Keratinocyte (primary cell): ENCODE data around the gene CCL28. TPM values are rescaled to one million over a fixed set of nuclear protein-coding genes. Genes with fewer than 3 reads are reported as not detected.

ENCODE experiments used
- DNase-seq: peaks from one replicate; pipeline ENCODE4 v3.0.0-alpha.2; 2011; ENCODE audit warnings: low read depth, missing footprints, low spot score
- FAIRE-seq: peaks from 2 replicates; lab custom pipeline; 2011; peaks lifted over from hg19 to GRCh38; lab: Jason Lieb, UNC
- H2AFZ ChIP-seq: 2 replicates; pipeline ENCODE4 v1.6.0; 2012; ENCODE audit warnings: low read length, control low read depth, inconsistent platforms; ENCODE audit not compliant: control insufficient read depth
- H3K27ac ChIP-seq: 2 replicates; pipeline ENCODE4 v1.5.1; 2011; ENCODE audit warnings: low read length; ENCODE audit not compliant: control insufficient read depth, insufficient read depth
- H3K27me3 ChIP-seq: 3 replicates; pipeline ENCODE4 v1.6.0; 2011; ENCODE audit warnings: low read length; ENCODE audit not compliant: control insufficient read depth, insufficient read depth; ENCODE audit errors: extremely low read depth
- H3K36me3 ChIP-seq, 2 experiments: 2 replicates in 1 of 2; 3 replicates in 1 of 2; pipeline ENCODE4 v1.5.1; 2011; ENCODE audit warnings: low read length in 2 of 2, mild to moderate bottlenecking in 1 of 2; ENCODE audit not compliant: control insufficient read depth in 2 of 2, insufficient read depth in 2 of 2; ENCODE audit errors: extremely low read depth in 1 of 2
- H3K4me1 ChIP-seq: 3 replicates; pipeline ENCODE4 v1.5.1; 2011; ENCODE audit warnings: low read length; ENCODE audit not compliant: control insufficient read depth, insufficient read depth; ENCODE audit errors: extremely low read depth
- H3K4me2 ChIP-seq: 3 replicates; pipeline ENCODE4 v1.6.0; 2011; ENCODE audit warnings: low read depth, low read length; ENCODE audit not compliant: control insufficient read depth, insufficient read depth; ENCODE audit errors: extremely low read depth
- H3K4me3 ChIP-seq, 3 experiments: fragments of 200-600 bp in 1 of 3; sonication (generic) in 1 of 3; 2 replicates in 2 of 3; 3 replicates in 1 of 3; pipeline ENCODE4 v1.5.1; 2011 to 2016; ENCODE audit warnings: low read length in 3 of 3, mild to moderate bottlenecking in 3 of 3, control low read depth in 2 of 3, inconsistent platforms in 1 of 3, low read depth in 1 of 3, mixed read lengths in 1 of 3, mixed run types in 1 of 3, moderate library complexity in 1 of 3; ENCODE audit not compliant: control insufficient read depth in 2 of 3, insufficient read depth in 2 of 3; ENCODE audit errors: extremely low read depth in 1 of 3
- H3K79me2 ChIP-seq: 2 replicates; pipeline ENCODE4 v1.6.0; 2012; ENCODE audit warnings: low read length; ENCODE audit not compliant: control insufficient read depth, insufficient read depth
- H3K9ac ChIP-seq: 3 replicates; pipeline ENCODE4 v1.6.0; 2011; ENCODE audit warnings: low read length; ENCODE audit not compliant: control insufficient read depth, insufficient read depth; ENCODE audit errors: extremely low read depth
- H3K9me1 ChIP-seq: 3 replicates; pipeline ENCODE4 v1.6.0; 2011; ENCODE audit warnings: low read length; ENCODE audit not compliant: control insufficient read depth, insufficient read depth; ENCODE audit errors: extremely low read depth
- H3K9me3 ChIP-seq: 2 replicates; pipeline ENCODE4 v1.5.1; 2012; ENCODE audit warnings: low read depth, low read length; ENCODE audit not compliant: control insufficient read depth
- H4K20me1 ChIP-seq: 3 replicates; pipeline ENCODE4 v1.6.0; 2011; ENCODE audit warnings: low read length; ENCODE audit not compliant: control insufficient read depth, insufficient read depth; ENCODE audit errors: extremely low read depth
- CTCF ChIP-seq, 3 experiments: IDR thresholded peaks in 1 of 3; conservative IDR thresholded peaks in 1 of 3; optimal IDR thresholded peaks in 1 of 3; 2 replicates in 2 of 3; 3 replicates in 1 of 3; pipeline versions ENCODE3 to v1.5.1; 2011; ENCODE audit warnings: low read length in 3 of 3, mild to moderate bottlenecking in 3 of 3, moderate library complexity in 2 of 3, control low read depth in 1 of 3, inconsistent platforms in 1 of 3; ENCODE audit not compliant: insufficient read depth in 2 of 3; ENCODE audit errors: extremely low read depth in 1 of 3
- EZH2 ChIP-seq: IDR thresholded peaks from one replicate; pipeline ENCODE4 v1.6.1; 2012; ENCODE audit warnings: inconsistent platforms, mild to moderate bottlenecking, low read length, moderate library complexity
- dilution Hi-C: fragments of 300-500 bp; cut with MboI; formaldehyde crosslinking; loops from one replicate; pipeline ENCODE4 v1.7.0; 2020; ENCODE audit warnings: low sequenced_read_pairs; ENCODE audit not compliant: extremely low pct_ligation_motif_present
- polyA plus RNA-seq, 5 experiments: library from polyadenylated mRNA; depleted of rRNA in 3 of 5; stranded (reverse) in 3 of 5; stranded (forward) in 1 of 5; unstranded in 1 of 5; fragments of >200 nt; gene quantifications; 1 replicate in 1 of 5; 2 replicates in 3 of 5; 3 replicates in 1 of 5; pipeline versions ENCODE4 v1.2.1 to v1.2.3, GENCODE V29; 2011 to 2012; ENCODE audit warnings: missing spikeins in 2 of 5, low read depth in 1 of 5, low replicate concordance in 1 of 5

CCL28 gene
- polyA plus RNA-seq, 1 donor (not counting 4 experiments of a cell fraction or from before 2014, with no cell fraction given): 1.9 TPM

- Histone ChIP-seq H3K9ac (no peak overlapping the region), H4K20me1 (no peaks in the 10 kb centered on the region), H3K4me3 (no peak overlapping the region), H3K4me2 (peak overlapping the region; percentile 30), H3K4me1 (peaks cover 22% of the 10 kb centered on the region), H3K9me1 (no peaks in the 10 kb centered on the region), H3K27me3 (no peaks in the 10 kb centered on the region), H3K36me3 (no peaks in the 10 kb centered on the region), H3K27ac (peak overlapping the region; percentile 18), H2AFZ (no peak overlapping the region), H3K79me2 (no peaks in the 10 kb centered on the region), H3K9me3 (no peaks in the 10 kb centered on the region)
- DNase-seq (no peak), FAIRE-seq (peak; percentile 55)
- TF ChIP-seq CTCF (optimal IDR thresholded peaks at IDR 0.05 in 1 of 3, IDR thresholded peaks at IDR 0.05 in 1 of 3, conservative IDR thresholded peaks at IDR 0.05 in 1 of 3; ENCODE audit: extremely low read depth in 1 of 3, insufficient read depth in 2 of 3, low read length in 3 of 3) (no peak), EZH2 (no peak)
- dilution Hi-C loops: no loop called here
These were observed 10.0 kb upstream of the CCL28 start for GRCh38 chr5:43422143-43422542.

GRCh38 chr5:43421450-43422133 lies 9.4 kb upstream of the CCL28 start:
- FAIRE-seq: peak; percentile 39
- H3K4me2 ChIP-seq: peak overlapping the region; percentile 30

More at GRCh38 chr5:43421450-43422133, 9.4 kb upstream of the CCL28 start:
- H3K27me3 ChIP-seq: no peaks in the 10 kb centered on the region
- H3K9ac ChIP-seq: no peak overlapping the region
- H4K20me1 ChIP-seq: no peaks in the 10 kb centered on the region
- DNase-seq: no peak
- TF ChIP-seq CTCF (optimal IDR thresholded peaks at IDR 0.05 in 1 of 3, IDR thresholded peaks at IDR 0.05 in 1 of 3, conservative IDR thresholded peaks at IDR 0.05 in 1 of 3; ENCODE audit: extremely low read depth in 1 of 3, insufficient read depth in 2 of 3, low read length in 3 of 3) (no peak), EZH2 (no peak)
- H3K27ac ChIP-seq: peak overlapping the region; percentile 18
- H3K9me3 ChIP-seq: no peaks in the 10 kb centered on the region
- dilution Hi-C loops: no loop called here
- no peak overlapping the region for H3K4me3 ChIP-seq
- H3K79me2 ChIP-seq: no peaks in the 10 kb centered on the region
- peaks cover 19% of the 10 kb centered on the region for H3K4me1 ChIP-seq
- H2AFZ ChIP-seq: no peak overlapping the region
- no peaks in the 10 kb centered on the region for H3K9me1 ChIP-seq
- H3K36me3 ChIP-seq: no peaks in the 10 kb centered on the region
